ENCODE data around the gene AFG3L2.

Gene AFG3L2

GRCh38 chr18:12376754-12377555, at the start of gene AFG3L2:
Gene AFG3L2, minus strand, starts transcription at chr18:12377227. Its CDS starts 145 bp downstream, at chr18:12377082.
- H3K27ac ChIP-seq (ENCODE audit: low read depth, low read length), result peak within 1 kb of the TSS; percentile 90
- H3K9ac ChIP-seq (ENCODE audit: low read length in 5 of 5), result peak within 1 kb of the TSS; percentile 82 to 95 (median 89)
- H3K4me1 ChIP-seq (ENCODE audit: control insufficient read depth in 5 of 5, insufficient read depth in 5 of 5, low read length in 5 of 5), result peaks cover 0 to 52% (median 27%) of the 10 kb centered on the region in 5 donors

GRCh38 chr18:12424252-12424651, 47.2 kb upstream of the AFG3L2 start:
- peaks cover 0 to 19% (median 8%) of the 10 kb centered on the region in 5 donors for H3K36me3 ChIP-seq (ENCODE audit: control insufficient read depth in 5 of 5, insufficient read depth in 5 of 5, low read length in 5 of 5)
- H3K27ac ChIP-seq (ENCODE audit: low read depth, low read length), result no peak overlapping the region
- peaks cover 0 to 12% (median 10%) of the 10 kb centered on the region in 5 donors for H3K4me1 ChIP-seq (ENCODE audit: control insufficient read depth in 5 of 5, insufficient read depth in 5 of 5, low read length in 5 of 5)
- peaks cover 0 to 3% (median 0%) of the 10 kb centered on the region in 5 donors for H3K9me3 ChIP-seq (ENCODE audit: control insufficient read depth in 5 of 5, low read length in 5 of 5)
- no peaks in the 10 kb centered on the region for H3K27me3 ChIP-seq (ENCODE audit: control insufficient read depth in 5 of 5, insufficient read depth in 4 of 5, low read length in 5 of 5)
- no peak overlapping the region for H3K4me3 ChIP-seq (ENCODE audit: low read depth in 1 of 5, low read length in 5 of 5)
- no peak overlapping the region for H3K9ac ChIP-seq (ENCODE audit: low read length in 5 of 5)

More at GRCh38 chr18:12376754-12377555, at the start of gene AFG3L2:
- Histone ChIP-seq H3K4me3 (ENCODE audit: low read depth in 1 of 5, low read length in 5 of 5) (peak within 1 kb of the TSS; percentile 74 to 85 (median 81)), H3K27me3 (ENCODE audit: control insufficient read depth in 5 of 5, insufficient read depth in 4 of 5, low read length in 5 of 5) (no peaks in the 10 kb centered on the region), H3K9me3 (ENCODE audit: control insufficient read depth in 5 of 5, low read length in 5 of 5) (no peaks in the 10 kb centered on the region), H3K36me3 (ENCODE audit: control insufficient read depth in 5 of 5, insufficient read depth in 5 of 5, low read length in 5 of 5) (peaks cover 0 to 5% (median 0%) of the 10 kb centered on the region in 5 donors)

GRCh38 chr18:12423820-12424219, 46.8 kb upstream of the AFG3L2 start:
- no peak overlapping the region for H3K9ac ChIP-seq (ENCODE audit: low read length in 5 of 5)
- peaks cover 0 to 3% (median 0%) of the 10 kb centered on the region in 5 donors for H3K9me3 ChIP-seq (ENCODE audit: control insufficient read depth in 5 of 5, low read length in 5 of 5)
- peaks cover 0 to 12% (median 10%) of the 10 kb centered on the region in 5 donors for H3K4me1 ChIP-seq (ENCODE audit: control insufficient read depth in 5 of 5, insufficient read depth in 5 of 5, low read length in 5 of 5)
- H3K27ac ChIP-seq (ENCODE audit: low read depth, low read length), result no peak overlapping the region
- H3K27me3 ChIP-seq (ENCODE audit: control insufficient read depth in 5 of 5, insufficient read depth in 4 of 5, low read length in 5 of 5), result no peaks in the 10 kb centered on the region
- H3K36me3 ChIP-seq (ENCODE audit: control insufficient read depth in 5 of 5, insufficient read depth in 5 of 5, low read length in 5 of 5), result peaks cover 0 to 15% (median 7%) of the 10 kb centered on the region in 5 donors
- no peak overlapping the region for H3K4me3 ChIP-seq (ENCODE audit: low read depth in 1 of 5, low read length in 5 of 5)

DNA sequence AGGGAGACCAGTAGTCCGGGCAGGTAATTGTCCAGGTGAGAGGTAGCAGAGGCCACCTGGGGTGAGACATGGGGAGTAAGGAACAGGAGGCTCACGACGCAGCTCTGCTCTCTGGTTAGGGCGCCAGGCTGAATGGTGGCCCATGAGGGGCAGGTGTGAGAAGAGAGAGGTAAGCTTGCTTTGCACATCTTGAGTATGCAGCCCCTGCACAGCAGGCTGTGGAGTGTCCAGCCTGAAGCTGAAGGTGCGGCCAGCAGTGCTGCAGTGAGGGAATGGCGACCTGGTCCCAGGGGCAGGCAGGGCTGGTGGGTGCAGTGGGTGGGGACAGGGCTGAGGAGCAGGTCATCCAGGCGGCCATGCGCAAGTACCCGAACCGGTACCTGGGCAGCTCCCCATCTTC, 46.4 kb upstream of the AFG3L2 start:
- Histone ChIP-seq H3K9me3 (ENCODE audit: control insufficient read depth in 5 of 5, low read length in 5 of 5) (peaks cover 0 to 3% (median 0%) of the 10 kb centered on the region in 5 donors), H3K27me3 (ENCODE audit: control insufficient read depth in 5 of 5, insufficient read depth in 4 of 5, low read length in 5 of 5) (no peaks in the 10 kb centered on the region), H3K27ac (ENCODE audit: low read depth, low read length) (no peak overlapping the region)

DNA sequence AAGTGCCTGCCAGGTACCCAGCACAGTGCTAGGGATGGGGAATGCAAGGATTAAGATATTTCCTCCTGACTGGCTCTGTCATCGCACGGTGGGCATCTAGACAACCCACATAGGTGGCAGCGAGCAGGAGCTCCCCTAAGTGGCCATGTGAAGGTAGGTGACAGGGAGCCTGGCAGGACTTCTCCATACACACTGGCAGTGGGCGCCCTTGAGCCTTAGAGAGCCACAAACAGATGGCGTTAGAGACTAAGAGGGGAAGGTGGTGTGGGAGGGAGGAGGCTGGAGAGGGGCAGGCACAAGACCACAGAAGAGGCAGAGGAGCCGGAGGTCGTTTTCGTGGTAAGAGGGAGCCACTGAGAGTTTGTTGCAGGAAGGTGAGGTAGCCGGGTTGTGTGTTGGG, 45.9 kb upstream of the AFG3L2 start:
- Histone ChIP-seq H3K9ac (ENCODE audit: low read length in 5 of 5) (no peak overlapping the region), H3K9me3 (ENCODE audit: control insufficient read depth in 5 of 5, low read length in 5 of 5) (peaks cover 0 to 3% (median 0%) of the 10 kb centered on the region in 5 donors), H3K27ac (ENCODE audit: low read depth, low read length) (no peak overlapping the region), H3K4me1 (ENCODE audit: control insufficient read depth in 5 of 5, insufficient read depth in 5 of 5, low read length in 5 of 5) (peaks cover 0 to 12% (median 10%) of the 10 kb centered on the region in 5 donors), H3K36me3 (ENCODE audit: control insufficient read depth in 5 of 5, insufficient read depth in 5 of 5, low read length in 5 of 5) (peaks cover 0 to 8% (median 7%) of the 10 kb centered on the region in 5 donors), H3K27me3 (ENCODE audit: control insufficient read depth in 5 of 5, insufficient read depth in 4 of 5, low read length in 5 of 5) (no peaks in the 10 kb centered on the region), H3K4me3 (ENCODE audit: low read depth in 1 of 5, low read length in 5 of 5) (no peak overlapping the region)

More for the DNA sequence above, 46.4 kb upstream of the AFG3L2 start:
- H3K9ac ChIP-seq (ENCODE audit: low read length in 5 of 5), result no peak overlapping the region
- peaks cover 0 to 12% (median 10%) of the 10 kb centered on the region in 5 donors for H3K4me1 ChIP-seq (ENCODE audit: control insufficient read depth in 5 of 5, insufficient read depth in 5 of 5, low read length in 5 of 5)
- H3K36me3 ChIP-seq (ENCODE audit: control insufficient read depth in 5 of 5, insufficient read depth in 5 of 5, low read length in 5 of 5), result peaks cover 0 to 11% (median 7%) of the 10 kb centered on the region in 5 donors
- H3K4me3 ChIP-seq (ENCODE audit: low read depth in 1 of 5, low read length in 5 of 5), result no peak overlapping the region

GRCh38 chr18:12421732-12422131, 44.7 kb upstream of the AFG3L2 start:
- H3K36me3 ChIP-seq (ENCODE audit: control insufficient read depth in 5 of 5, insufficient read depth in 5 of 5, low read length in 5 of 5), result peaks cover 0 to under 1% (median 0%) of the 10 kb centered on the region in 5 donors
- no peak overlapping the region for H3K9ac ChIP-seq (ENCODE audit: low read length in 5 of 5)
- H3K4me1 ChIP-seq (ENCODE audit: control insufficient read depth in 5 of 5, insufficient read depth in 5 of 5, low read length in 5 of 5), result peaks cover 0 to 12% (median 10%) of the 10 kb centered on the region in 5 donors
- H3K27ac ChIP-seq (ENCODE audit: low read depth, low read length), result no peak overlapping the region
- H3K9me3 ChIP-seq (ENCODE audit: control insufficient read depth in 5 of 5, low read length in 5 of 5), result no peaks in the 10 kb centered on the region
- H3K27me3 ChIP-seq (ENCODE audit: control insufficient read depth in 5 of 5, insufficient read depth in 4 of 5, low read length in 5 of 5), result no peaks in the 10 kb centered on the region
- H3K4me3 ChIP-seq (ENCODE audit: low read depth in 1 of 5, low read length in 5 of 5), result no peak overlapping the region

GRCh38 chr18:12420821-12421421, 43.9 kb upstream of the AFG3L2 start:
- H3K4me3 ChIP-seq (ENCODE audit: low read depth in 1 of 5, low read length in 5 of 5), result peak overlapping the region in 1 of 5 donors; percentile 42
- H3K4me1 ChIP-seq (ENCODE audit: control insufficient read depth in 5 of 5, insufficient read depth in 5 of 5, low read length in 5 of 5), result peaks cover 0 to 17% (median 15%) of the 10 kb centered on the region in 5 donors
- peak overlapping the region in 1 of 5 donors; percentile 47 for H3K9ac ChIP-seq (ENCODE audit: low read length in 5 of 5)
- H3K36me3 ChIP-seq (ENCODE audit: control insufficient read depth in 5 of 5, insufficient read depth in 5 of 5, low read length in 5 of 5), result no peaks in the 10 kb centered on the region
- H3K9me3 ChIP-seq (ENCODE audit: control insufficient read depth in 5 of 5, low read length in 5 of 5), result no peaks in the 10 kb centered on the region
- no peaks in the 10 kb centered on the region for H3K27me3 ChIP-seq (ENCODE audit: control insufficient read depth in 5 of 5, insufficient read depth in 4 of 5, low read length in 5 of 5)
- no peak overlapping the region for H3K27ac ChIP-seq (ENCODE audit: low read depth, low read length)

GRCh38 chr18:12417687-12418086, 40.7 kb upstream of the AFG3L2 start:
- Histone ChIP-seq H3K9me3 (ENCODE audit: control insufficient read depth in 5 of 5, low read length in 5 of 5) (no peaks in the 10 kb centered on the region), H3K27ac (ENCODE audit: low read depth, low read length) (no peak overlapping the region), H3K9ac (ENCODE audit: low read length in 5 of 5) (no peak overlapping the region), H3K36me3 (ENCODE audit: control insufficient read depth in 5 of 5, insufficient read depth in 5 of 5, low read length in 5 of 5) (no peaks in the 10 kb centered on the region), H3K27me3 (ENCODE audit: control insufficient read depth in 5 of 5, insufficient read depth in 4 of 5, low read length in 5 of 5) (no peaks in the 10 kb centered on the region), H3K4me3 (ENCODE audit: low read depth in 1 of 5, low read length in 5 of 5) (no peak overlapping the region), H3K4me1 (ENCODE audit: control insufficient read depth in 5 of 5, insufficient read depth in 5 of 5, low read length in 5 of 5) (peaks cover 2 to 38% (median 27%) of the 10 kb centered on the region in 5 donors)

DNA sequence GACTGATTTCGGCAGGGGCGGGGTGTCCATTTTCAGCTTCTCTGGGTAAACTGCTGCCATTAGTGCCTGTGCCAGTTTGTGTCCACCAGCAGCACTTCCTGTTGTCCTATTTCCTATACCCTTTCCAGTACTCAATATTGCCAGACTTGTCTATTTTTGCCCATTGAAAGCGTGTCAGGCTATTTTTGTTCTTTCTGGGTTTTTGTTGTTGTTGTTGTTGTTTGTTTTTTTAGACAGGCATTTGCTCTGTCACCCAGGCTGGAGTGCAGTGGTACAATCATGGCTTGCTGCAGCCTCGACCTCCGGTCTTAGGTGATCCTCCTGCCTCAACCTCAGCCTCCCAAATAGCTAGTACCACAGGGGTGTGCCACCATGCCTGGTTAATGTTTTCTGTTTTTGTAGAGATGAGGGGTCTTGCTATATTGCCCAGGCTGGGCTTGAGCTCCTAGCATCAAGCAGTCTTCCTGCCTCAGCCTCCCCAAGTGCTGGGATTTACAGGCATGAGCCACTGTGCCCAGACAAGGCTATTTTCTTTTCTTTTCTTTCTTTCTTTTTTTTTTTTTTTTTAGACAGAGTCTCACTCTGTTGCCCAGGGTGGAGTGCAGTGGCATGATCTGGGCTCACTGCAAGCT, 39.2 kb upstream of the AFG3L2 start:
- Histone ChIP-seq H3K27ac (ENCODE audit: low read depth, low read length) (peak overlapping the region; percentile 46), H3K4me3 (ENCODE audit: low read depth in 1 of 5, low read length in 5 of 5) (peak overlapping the region in 3 of 5 donors; percentile 27 to 37 (median 29)), H3K4me1 (ENCODE audit: control insufficient read depth in 5 of 5, insufficient read depth in 5 of 5, low read length in 5 of 5) (peaks cover 2 to 38% (median 27%) of the 10 kb centered on the region in 5 donors), H3K27me3 (ENCODE audit: control insufficient read depth in 5 of 5, insufficient read depth in 4 of 5, low read length in 5 of 5) (no peaks in the 10 kb centered on the region), H3K9ac (ENCODE audit: low read length in 5 of 5) (peak overlapping the region in 4 of 5 donors; percentile 1 to 69 (median 50)), H3K36me3 (ENCODE audit: control insufficient read depth in 5 of 5, insufficient read depth in 5 of 5, low read length in 5 of 5) (no peaks in the 10 kb centered on the region), H3K9me3 (ENCODE audit: control insufficient read depth in 5 of 5, low read length in 5 of 5) (no peaks in the 10 kb centered on the region)
